ENCODE results near the gene CCP110. TPM values are rescaled to one million over a fixed set of nuclear protein-coding genes. Genes with fewer than 3 reads are reported as not detected.

The CCP110 gene
- polyA plus RNA-seq, 1 experiment: 2.6 TPM

DNA sequence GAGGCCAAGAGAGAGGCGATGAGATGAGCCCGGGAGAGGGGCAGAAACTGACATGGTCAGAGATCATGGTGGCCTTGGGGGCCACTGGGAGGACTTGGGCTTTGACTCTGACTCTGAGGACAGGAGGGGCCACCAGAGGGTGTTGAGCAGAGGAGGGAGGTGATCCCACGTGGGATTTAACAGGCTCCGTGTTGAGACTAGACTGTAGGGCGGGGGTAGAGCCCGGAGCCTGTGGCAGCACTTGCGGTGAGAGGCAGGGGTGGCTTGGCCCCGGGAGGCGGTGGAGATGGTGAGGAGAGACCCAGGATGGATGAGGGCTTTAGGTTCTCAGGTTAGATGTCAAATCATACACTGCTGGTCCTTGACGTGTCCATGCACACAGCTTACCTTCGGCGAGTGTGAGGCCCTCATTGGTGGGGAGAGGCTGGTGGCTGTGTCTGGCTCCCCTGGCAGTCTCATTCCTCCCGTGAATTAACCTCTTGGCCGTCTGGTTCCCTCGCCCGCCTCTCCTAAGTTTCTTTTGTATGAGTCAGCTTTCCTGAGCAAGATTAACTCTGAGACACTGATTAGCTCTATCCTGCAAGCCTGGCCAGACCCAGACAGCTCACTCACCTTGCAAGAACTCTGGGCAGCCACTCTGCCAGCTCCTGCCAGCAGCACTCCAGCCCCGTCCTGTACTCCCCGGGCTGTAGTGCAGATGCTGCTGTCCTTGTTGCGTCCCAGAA is 71.5 kb downstream of the CCP110 start:
- Histone ChIP-seq H3K36me3 (ENCODE audit: control insufficient read depth, insufficient read depth, low read length) (peaks cover 6% of the 10 kb centered on the region), H3K4me3 (ENCODE audit: low read depth, low read length) (no peak overlapping the region), H3K27me3 (ENCODE audit: control insufficient read depth, insufficient read depth, low read length) (no peaks in the 10 kb centered on the region)
- DNase-seq (ENCODE audit: low read depth): peak; percentile 37
- TF ChIP-seq, protein P1, sequence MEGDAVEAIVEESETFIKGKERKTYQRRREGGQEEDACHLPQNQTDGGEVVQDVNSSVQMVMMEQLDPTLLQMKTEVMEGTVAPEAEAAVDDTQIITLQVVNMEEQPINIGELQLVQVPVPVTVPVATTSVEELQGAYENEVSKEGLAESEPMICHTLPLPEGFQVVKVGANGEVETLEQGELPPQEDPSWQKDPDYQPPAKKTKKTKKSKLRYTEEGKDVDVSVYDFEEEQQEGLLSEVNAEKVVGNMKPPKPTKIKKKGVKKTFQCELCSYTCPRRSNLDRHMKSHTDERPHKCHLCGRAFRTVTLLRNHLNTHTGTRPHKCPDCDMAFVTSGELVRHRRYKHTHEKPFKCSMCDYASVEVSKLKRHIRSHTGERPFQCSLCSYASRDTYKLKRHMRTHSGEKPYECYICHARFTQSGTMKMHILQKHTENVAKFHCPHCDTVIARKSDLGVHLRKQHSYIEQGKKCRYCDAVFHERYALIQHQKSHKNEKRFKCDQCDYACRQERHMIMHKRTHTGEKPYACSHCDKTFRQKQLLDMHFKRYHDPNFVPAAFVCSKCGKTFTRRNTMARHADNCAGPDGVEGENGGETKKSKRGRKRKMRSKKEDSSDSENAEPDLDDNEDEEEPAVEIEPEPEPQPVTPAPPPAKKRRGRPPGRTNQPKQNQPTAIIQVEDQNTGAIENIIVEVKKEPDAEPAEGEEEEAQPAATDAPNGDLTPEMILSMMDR (IDR thresholded peaks at IDR 0.05; ENCODE audit: insufficient read depth, low read depth, low read length): no peak
- ChIA-PET CTCF (interaction anchor here (0.9 to 13.6 kb wide), 5 partner anchors 9 to 312 kb away, joined by 4 to 178 read pairs (median 4); partner anchors contain the start of gene GPRC5B), POLR2A (no interaction called here)

- Histone ChIP-seq H3K36me3 (ENCODE audit: control insufficient read depth, insufficient read depth, low read length) (peaks cover 9% of the 10 kb centered on the region; the same call in 1 of the 2 replicates), H3K27me3 (ENCODE audit: control insufficient read depth, insufficient read depth, low read length) (no peaks in the 10 kb centered on the region), H3K4me3 (ENCODE audit: low read depth, low read length) (no peak overlapping the region)
- ChIA-PET CTCF (interaction anchor here (1.0 to 13.6 kb wide), 6 partner anchors 8 to 300 kb away, joined by 3 to 178 read pairs (median 8); partner anchors contain the start of gene GPRC5B), POLR2A (no interaction called here)
- DNase-seq (ENCODE audit: low read depth): no peak
- TF ChIP-seq, protein P1 (IDR thresholded peaks at IDR 0.05; ENCODE audit: insufficient read depth, low read depth, low read length): no peak
Observed at GRCh38 chr16:19598805-19599510, 75.2 kb downstream of the CCP110 start.

- H3K4me3 ChIP-seq (ENCODE audit: low read depth, low read length): no peak overlapping the region
- POLR2A ChIA-PET: no interaction called here
- no peak for DNase-seq (ENCODE audit: low read depth)
- CTCF ChIA-PET: interaction anchor here (0.6 to 13.6 kb wide), 10 partner anchors 8 to 299 kb away, joined by 3 to 178 read pairs (median 5); partner anchors contain the start of genes GPRC5B and VPS35L
- peaks cover 9% of the 10 kb centered on the region; the same call in 1 of the 2 replicates for H3K36me3 ChIP-seq (ENCODE audit: control insufficient read depth, insufficient read depth, low read length)
- TF ChIP-seq, protein P1 (IDR thresholded peaks at IDR 0.05; ENCODE audit: insufficient read depth, low read depth, low read length): no peak
- no peaks in the 10 kb centered on the region for H3K27me3 ChIP-seq (ENCODE audit: control insufficient read depth, insufficient read depth, low read length)
Observed at GRCh38 chr16:19599968-19600716, 76.4 kb downstream of the CCP110 start.

DNA sequence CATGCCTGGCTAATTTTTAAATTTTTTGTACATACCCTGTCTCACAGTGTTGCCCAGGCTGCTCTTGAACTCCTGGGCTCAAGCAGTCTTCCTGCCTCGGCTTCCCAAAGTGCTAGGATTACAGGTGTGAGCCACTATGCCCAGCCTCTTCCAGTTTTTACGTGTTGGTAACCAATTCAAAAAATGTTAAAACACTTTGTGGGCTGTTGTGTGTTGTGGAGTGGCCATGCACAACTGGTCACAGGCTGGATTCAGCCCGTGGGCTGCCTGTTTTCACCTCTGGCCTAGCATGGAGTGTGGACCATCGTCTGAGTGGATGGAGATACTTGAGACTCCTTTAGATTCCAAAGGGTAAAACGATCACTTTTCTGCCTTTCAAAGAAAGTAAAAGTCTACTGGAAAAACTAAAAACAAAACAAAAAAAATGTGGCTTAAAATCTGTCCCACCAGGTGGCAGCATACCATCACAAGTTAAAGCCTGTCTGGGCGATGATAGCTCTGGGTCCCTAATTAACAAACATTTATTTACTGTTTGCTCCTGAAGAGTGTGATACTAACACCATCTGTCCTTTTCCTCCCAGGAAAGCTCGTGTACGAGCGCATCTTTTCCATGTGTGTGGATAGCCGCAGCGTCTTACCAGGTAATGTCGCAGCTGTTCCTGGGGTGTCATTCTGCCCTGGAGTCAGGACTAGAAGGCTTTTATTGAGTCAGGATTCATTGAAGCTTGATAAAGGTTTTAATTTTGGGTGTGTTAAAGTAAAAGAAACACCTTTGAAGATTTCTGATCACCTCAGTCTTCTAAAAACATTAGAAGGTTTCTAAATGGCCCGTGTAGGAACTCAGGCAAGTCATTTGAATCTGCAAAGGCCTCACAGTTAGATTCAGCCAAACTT is 77.6 kb downstream of the CCP110 start:
- H3K36me3 ChIP-seq (ENCODE audit: control insufficient read depth, insufficient read depth, low read length): peaks cover 9% of the 10 kb centered on the region; the same call in 1 of the 2 replicates
- DNase-seq (ENCODE audit: low read depth): no peak
- POLR2A ChIA-PET: interaction anchor here (0.6 kb wide), 1 partner anchor 278 kb away, joined by 4 read pairs; no protein-coding TSS in a partner anchor
- TF ChIP-seq, protein P1 (IDR thresholded peaks at IDR 0.05; ENCODE audit: insufficient read depth, low read depth, low read length): peak; percentile 57
- H3K4me3 ChIP-seq (ENCODE audit: low read depth, low read length): no peak overlapping the region
- CTCF ChIA-PET: interaction anchor here (0.6 to 13.6 kb wide), 19 partner anchors 10 to 306 kb away, joined by 3 to 178 read pairs (median 4); partner anchors contain the start of genes GPRC5B and VPS35L
- H3K27me3 ChIP-seq (ENCODE audit: control insufficient read depth, insufficient read depth, low read length): no peaks in the 10 kb centered on the region

Other genes with a start within 250 kb of the CCP110 start
- not detected in 2 replicates for gene CLEC19A, start 238.2 kb upstream of the CCP110 start, polyA plus RNA-seq (2011; rRNA removed)
- not detected in 2 replicates for gene TMC5, start 106.1 kb upstream of the CCP110 start, polyA plus RNA-seq (2011; rRNA removed)
- gene GDE1, start 1.8 kb upstream of the CCP110 start, polyA plus RNA-seq (2011; rRNA removed): 39.7 and 52.0 TPM in 2 replicates
- 40.1 and 83.2 TPM in 2 replicates for gene VPS35L, start 31.8 kb downstream of the CCP110 start, polyA plus RNA-seq (2011; rRNA removed)
- 5.0 and 6.8 TPM in 2 replicates for gene KNOP1, start 194.3 kb downstream of the CCP110 start, polyA plus RNA-seq (2011; rRNA removed)
- 4.5 and 6.0 TPM in 2 replicates for gene IQCK, start 194.3 kb downstream of the CCP110 start, polyA plus RNA-seq (2011; rRNA removed)